Inflammatory macrophage treated with lipopolysaccharide for 1 hour (primary cell): ENCODE measurements around the gene OBSCN.

Experiments used
- DNase-seq, 2 donors: peaks; one replicate each; pipeline ENCODE4 v3.0.0-alpha.2; 2020 to 2022

The OBSCN gene

GRCh38 chr1:228289996-228290881 lies 82.4 kb downstream of the OBSCN start:
- DNase-seq, result no peak

GRCh38 chr1:228291906-228292608 lies 84.2 kb downstream of the OBSCN start:
- no peak for DNase-seq

GRCh38 chr1:228292609-228292911 lies 84.7 kb downstream of the OBSCN start:
- no peak for DNase-seq

- no peak for DNase-seq
Measured at GRCh38 chr1:228293393-228293792, 85.5 kb downstream of the OBSCN start.

- DNase-seq, result no peak
Measured at GRCh38 chr1:228293816-228294500, 86.1 kb downstream of the OBSCN start.

GRCh38 chr1:228294717-228295116 lies 86.9 kb downstream of the OBSCN start:
- DNase-seq, result no peak

- no peak for DNase-seq
Measured at GRCh38 chr1:228295201-228295600, 87.4 kb downstream of the OBSCN start.

GRCh38 chr1:228295981-228296380 lies 88.1 kb downstream of the OBSCN start:
- DNase-seq, result no peak

GRCh38 chr1:228297242-228297641 lies 89.4 kb downstream of the OBSCN start:
- no peak for DNase-seq

GRCh38 chr1:228297822-228298221 lies 90.0 kb downstream of the OBSCN start:
- DNase-seq, result no peak

- DNase-seq, result no peak
Measured at GRCh38 chr1:228298471-228298870, 90.6 kb downstream of the OBSCN start.

GRCh38 chr1:228299211-228299610 lies 91.4 kb downstream of the OBSCN start:
- no peak for DNase-seq

GRCh38 chr1:228299901-228300300 lies 92.1 kb downstream of the OBSCN start:
- no peak for DNase-seq

- DNase-seq, result no peak
Measured at GRCh38 chr1:228302086-228302485, 94.2 kb downstream of the OBSCN start.

- no peak for DNase-seq
Measured at GRCh38 chr1:228303596-228303995, 95.8 kb downstream of the OBSCN start.

GRCh38 chr1:228304225-228304624 lies 96.4 kb downstream of the OBSCN start:
- DNase-seq, result no peak

- no peak for DNase-seq
Measured at GRCh38 chr1:228304766-228305395, 97.0 kb downstream of the OBSCN start.

- no peak for DNase-seq
Measured at GRCh38 chr1:228305721-228306152, 97.9 kb downstream of the OBSCN start.

GRCh38 chr1:228306275-228307217 lies 98.7 kb downstream of the OBSCN start:
- DNase-seq, result no peak

- no peak for DNase-seq
Measured at GRCh38 chr1:228307218-228308023, 99.6 kb downstream of the OBSCN start.

- DNase-seq, result no peak
Measured at GRCh38 chr1:228308085-228308601, 100.3 kb downstream of the OBSCN start.
